HepG2 (cell line): ENCODE results near the gene FKBP10. TPM values are rescaled to one million over a fixed set of nuclear protein-coding genes. Genes with fewer than 3 reads are reported as not detected.

Source experiments
- JDP2 ChIP-seq: sonication (generic); formaldehyde crosslinking; IDR thresholded peaks from 2 replicates; pipeline ENCODE4 v1.8.1; 2022; ENCODE audit warnings: missing genetic modification reagents, borderline replicate concordance
- MZF1 ChIP-seq: sonication (generic); formaldehyde crosslinking; IDR thresholded peaks from 2 replicates; pipeline ENCODE4 v1.8.1; 2023; ENCODE audit warnings: mild to moderate bottlenecking, missing genetic modification reagents, borderline replicate concordance
- RBM22 ChIP-seq: fragments of 200-400 bp; formaldehyde crosslinking; optimal IDR thresholded peaks from 2 replicates; pipeline ENCODE3; 2017; ENCODE audit warnings: mild to moderate bottlenecking, low read length, moderate library complexity
- ZBTB4 ChIP-seq: sonication (generic); formaldehyde crosslinking; IDR thresholded peaks from 2 replicates; pipeline ENCODE4 v1.4.0; 2020; ENCODE audit warnings: missing genetic modification reagents, mild to moderate bottlenecking, borderline replicate concordance
- ZNF496 ChIP-seq: sonication (generic); formaldehyde crosslinking; IDR thresholded peaks from 2 replicates; pipeline ENCODE4 v1.8.1; 2023; ENCODE audit warnings: mild to moderate bottlenecking, moderate library complexity, missing genetic modification reagents; ENCODE audit not compliant: insufficient replicate concordance
- ZNF780A ChIP-seq: sonication (generic); formaldehyde crosslinking; IDR thresholded peaks from 2 replicates; pipeline ENCODE4 v1.8.0; 2022; ENCODE audit warnings: mild to moderate bottlenecking, missing genetic modification reagents, moderate library complexity
- polyA plus RNA-seq, 8 experiments: library from polyadenylated mRNA; depleted of rRNA in 3 of 8; stranded (reverse) in 7 of 8; unstranded in 1 of 8; fragments of >200 nt; fragmentation: Illumina TruSeq in 4 of 8; extraction: Trizol in 4 of 8; gene quantifications; 2 replicates each; pipeline versions ENCODE4 v1.2.1 to v1.2.3, GENCODE V29; 2011 to 2016; ENCODE audit warnings: low read depth in 4 of 8, missing spikeins in 1 of 8, mixed read lengths in 1 of 8; ENCODE audit not compliant: insufficient read depth in 1 of 8
- total RNA-seq, 5 experiments: library from RNA; depleted of rRNA; stranded (reverse); fragments of >200 nt; fragmentation: Illumina TruSeq; extraction: Trizol; gene quantifications; 2 replicates each; pipeline ENCODE4 v1.2.3, GENCODE V29; 2016; ENCODE audit warnings: low read depth in 1 of 5
- TF ChIP-seq, protein P1 (sequence below): sonication (generic); formaldehyde crosslinking; IDR thresholded peaks from 2 replicates; pipeline ENCODE4 v1.4.0; 2020; ENCODE audit warnings: missing genetic modification reagents, mild to moderate bottlenecking, borderline replicate concordance

FKBP10 gene
- total and polyA plus RNA-seq, 2 of the 13 experiments (the other 11 are each of a cell fraction or from before 2014, with no cell fraction given), result 149 to 573 TPM

DNA sequence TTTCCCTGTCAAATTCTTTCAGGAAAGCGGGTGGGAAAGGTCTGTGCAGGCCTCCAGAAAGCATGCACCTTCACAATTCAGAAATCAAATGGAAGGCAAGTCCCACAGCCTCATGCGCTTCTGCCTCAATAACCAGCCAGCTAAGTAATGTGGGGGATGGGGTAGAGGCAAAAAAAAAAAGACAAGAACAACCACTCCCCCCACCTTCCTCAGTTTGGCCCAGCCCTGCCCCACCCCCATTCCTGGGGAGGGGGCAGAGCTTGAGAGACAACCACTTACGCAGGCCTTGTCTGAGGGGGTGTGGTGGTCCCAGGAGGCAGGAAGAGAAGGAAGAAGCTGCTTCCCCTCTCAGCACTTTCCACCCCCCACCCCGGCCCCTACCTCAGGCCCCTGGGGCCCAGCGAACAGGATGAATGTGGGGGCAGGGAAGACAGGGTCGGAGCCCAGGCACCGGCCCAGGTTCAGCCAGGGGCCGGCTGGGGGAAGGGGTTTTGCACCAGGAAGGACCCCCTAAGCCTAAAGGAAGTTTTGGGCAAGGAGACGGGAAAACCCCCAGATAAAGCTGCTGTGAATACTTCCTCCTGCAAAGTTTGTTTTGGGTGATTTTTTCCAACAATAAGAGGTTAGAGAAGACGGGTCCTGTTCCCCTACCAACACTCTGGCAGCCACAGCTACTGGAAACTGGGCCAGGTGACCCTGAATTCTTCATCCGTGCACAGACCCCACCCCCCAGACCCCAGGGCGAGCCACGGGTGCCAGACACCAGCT lies 27.5 kb upstream of the FKBP10 start (continued):
- peak; percentile 38; the same call in 1 of the 2 replicates for TF ChIP-seq ZBTB4 (CRISPR knock-in tag)
- TF ChIP-seq MZF1, result no peak
- TF ChIP-seq, protein P1, sequence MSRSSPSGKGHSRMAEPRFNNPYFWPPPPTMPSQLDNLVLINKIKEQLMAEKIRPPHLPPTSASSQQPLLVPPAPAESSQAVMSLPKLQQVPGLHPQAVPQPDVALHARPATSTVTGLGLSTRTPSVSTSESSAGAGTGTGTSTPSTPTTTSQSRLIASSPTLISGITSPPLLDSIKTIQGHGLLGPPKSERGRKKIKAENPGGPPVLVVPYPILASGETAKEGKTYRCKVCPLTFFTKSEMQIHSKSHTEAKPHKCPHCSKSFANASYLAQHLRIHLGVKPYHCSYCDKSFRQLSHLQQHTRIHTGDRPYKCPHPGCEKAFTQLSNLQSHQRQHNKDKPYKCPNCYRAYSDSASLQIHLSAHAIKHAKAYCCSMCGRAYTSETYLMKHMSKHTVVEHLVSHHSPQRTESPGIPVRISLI (CRISPR knock-in tag), result peak; percentile 49; the same call in 1 of the 2 replicates
- TF ChIP-seq ZNF496 (CRISPR knock-in tag), result no peak
- no peak for TF ChIP-seq ZNF780A
- no peak for TF ChIP-seq RBM22
- no peak for TF ChIP-seq JDP2 (CRISPR knock-in tag)
